ENCODE results near the gene DPF3.

The DPF3 gene

DNA sequence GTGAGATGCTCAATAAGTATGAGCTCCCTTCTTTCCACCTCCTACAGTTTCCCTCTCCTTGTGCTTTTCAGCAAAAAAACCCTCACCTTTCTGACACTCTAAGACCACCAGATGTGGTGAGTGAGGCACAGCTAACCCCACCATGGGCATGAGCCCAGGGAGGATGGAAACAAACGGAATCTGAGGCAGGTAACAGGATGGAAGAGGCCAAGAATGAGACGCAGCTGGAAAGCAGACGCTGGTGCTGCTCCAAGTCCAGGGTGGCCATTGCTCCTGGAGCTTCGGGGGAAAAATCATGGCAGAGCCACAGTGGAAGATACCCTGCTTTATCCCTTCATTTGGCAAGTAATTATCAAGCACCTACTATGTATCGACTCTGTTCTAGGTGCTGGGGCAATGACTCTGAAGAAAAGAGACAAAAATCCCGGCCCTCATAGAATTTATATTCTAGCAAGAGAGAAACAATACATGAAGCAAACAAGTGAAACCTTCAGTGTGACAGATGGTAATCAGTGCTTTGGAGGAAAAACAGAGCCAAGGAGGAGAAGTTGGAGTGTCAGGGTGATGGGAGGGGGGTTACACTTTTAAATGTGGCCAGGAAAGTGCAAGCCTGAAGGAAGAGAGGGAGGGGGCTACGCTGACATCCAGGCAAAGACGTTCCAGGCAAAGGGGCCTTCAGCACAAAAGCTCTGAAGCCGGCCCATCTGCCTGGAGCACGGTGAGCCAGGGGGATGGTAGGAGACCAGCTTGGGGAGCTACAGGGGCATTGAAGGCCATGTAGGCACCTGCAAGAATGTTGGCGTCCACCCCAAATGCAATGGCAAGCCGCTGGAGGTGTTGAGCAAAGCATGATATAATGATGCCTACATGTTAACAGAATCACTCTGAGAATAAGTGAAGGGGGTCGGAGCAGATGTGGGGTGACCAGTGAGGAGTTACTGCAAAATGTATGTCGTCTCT is 154.2 kb downstream of the DPF3 start:
- no peak for DNase-seq

- no peak for DNase-seq
Measured at GRCh38 chr14:72738161-72738611, 155.7 kb downstream of the DPF3 start.

DNA sequence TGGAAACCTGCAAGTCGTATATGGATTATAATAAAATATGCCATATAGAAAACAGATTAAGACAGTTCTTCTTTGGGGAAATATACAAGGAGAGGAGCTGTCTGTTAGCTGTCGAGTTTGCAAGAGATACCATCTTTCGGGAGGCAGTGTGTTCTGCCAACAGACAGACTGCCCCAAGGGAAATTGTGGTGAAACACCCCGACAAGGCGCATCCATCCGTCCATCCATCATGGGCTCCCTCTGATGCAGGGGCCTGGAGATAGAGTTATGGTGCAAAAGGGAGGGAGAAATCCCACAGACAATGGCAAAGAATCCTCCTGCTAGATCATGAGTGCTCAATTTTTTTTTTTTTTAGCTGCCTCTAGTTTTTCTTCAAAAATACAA is 156.3 kb downstream of the DPF3 start:
- DNase-seq, result no peak

GRCh38 chr14:72736786-72737559 is 156.9 kb downstream of the DPF3 start:
- DNase-seq, result no peak

DNA sequence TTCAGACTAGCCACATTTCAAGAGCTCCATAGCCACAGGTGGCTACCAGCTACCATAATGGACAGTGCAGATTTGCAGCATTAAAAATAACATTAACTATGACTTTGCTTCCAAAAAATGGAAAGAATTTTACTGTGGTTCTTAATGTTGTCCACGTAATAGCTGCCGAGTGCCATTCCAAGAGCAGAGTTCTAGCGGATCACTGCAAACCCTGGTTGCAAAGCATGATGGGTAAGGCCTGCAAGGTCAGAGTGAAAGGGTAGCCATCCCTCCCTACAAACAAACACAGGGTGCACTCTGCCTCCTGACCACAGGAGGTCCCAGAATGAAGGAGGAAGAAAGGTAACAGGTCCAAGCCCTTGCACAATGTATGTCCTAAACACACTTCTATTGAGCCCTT is 157.6 kb downstream of the DPF3 start:
- no peak for DNase-seq

DNA sequence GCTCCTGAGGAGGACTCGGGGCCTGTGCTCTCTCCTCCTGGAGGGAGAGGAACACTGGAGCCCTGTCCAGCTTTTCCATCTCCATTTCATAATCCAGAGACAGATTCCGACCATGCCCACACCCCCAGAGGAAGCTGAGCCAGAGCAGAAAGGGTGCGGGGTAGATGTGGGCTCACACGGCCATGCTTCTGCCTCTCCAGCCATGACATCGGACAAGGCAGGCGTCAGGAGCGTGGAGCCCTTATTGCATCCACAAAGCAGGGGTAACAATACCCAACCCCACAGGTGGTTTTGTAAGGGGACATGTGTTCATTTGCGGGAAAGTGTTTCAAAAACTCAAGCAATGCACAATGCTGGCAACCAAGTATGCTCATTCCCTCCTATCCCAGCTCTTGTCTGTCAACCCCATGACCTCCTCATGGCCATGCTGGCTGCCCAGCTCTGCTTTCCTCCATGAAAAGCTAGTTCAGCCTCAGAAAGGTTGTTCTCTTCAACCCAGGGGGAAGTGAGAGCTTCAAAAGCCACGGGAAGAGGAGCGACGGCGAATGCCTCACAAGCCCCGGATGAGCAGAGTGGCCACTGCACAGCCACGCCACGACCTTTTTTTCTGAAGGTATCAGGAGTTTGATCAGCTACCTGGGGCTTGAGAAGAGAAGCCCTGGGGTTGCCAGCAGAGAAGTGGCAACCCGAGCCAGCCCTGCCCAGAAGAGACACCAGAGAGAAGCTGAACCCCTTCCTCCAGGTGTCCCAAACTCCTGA is 161.7 kb downstream of the DPF3 start:
- no peak for DNase-seq

DNA sequence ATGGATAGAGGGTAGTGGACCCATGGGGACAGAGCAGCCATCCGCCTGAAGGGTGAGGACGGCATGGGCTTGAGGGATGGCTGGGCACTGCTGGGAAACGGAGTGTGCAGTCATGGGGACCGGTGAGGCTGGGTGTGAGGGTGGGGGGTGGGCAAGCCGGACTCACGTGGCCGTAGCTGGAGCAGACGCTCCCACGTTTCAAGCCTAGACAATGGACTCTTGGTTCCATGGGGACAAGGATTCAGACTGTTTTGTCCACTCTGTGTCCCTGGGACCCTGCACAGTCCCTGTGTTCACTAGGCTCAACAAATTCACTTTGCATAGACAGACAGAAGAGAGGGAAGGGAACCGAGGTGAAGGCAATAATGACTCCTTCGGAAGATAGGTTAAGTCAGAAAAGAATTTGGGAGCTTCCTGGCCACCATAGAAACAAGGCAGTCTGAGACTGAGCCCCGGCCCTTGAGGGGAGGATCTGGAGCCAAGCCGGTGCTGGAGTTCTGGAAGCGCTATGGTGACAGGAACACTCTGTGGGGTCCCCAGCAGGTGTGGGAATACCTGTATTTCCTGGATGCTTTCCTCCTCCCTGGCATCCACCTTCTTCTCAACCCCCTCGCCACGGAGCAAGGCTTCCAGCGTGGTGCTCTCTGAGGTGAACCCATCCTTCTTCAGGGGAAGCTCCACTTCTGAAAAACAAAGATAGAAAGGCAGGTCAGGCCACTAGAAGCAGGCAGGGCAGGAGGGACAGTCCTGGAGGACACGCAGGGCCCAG is 162.5 kb downstream of the DPF3 start:
- no peak for DNase-seq

- no peak for DNase-seq
Measured at GRCh38 chr14:72730468-72730867, 163.4 kb downstream of the DPF3 start.

GRCh38 chr14:72726444-72726843 is 167.5 kb downstream of the DPF3 start:
- no peak for DNase-seq

DNA sequence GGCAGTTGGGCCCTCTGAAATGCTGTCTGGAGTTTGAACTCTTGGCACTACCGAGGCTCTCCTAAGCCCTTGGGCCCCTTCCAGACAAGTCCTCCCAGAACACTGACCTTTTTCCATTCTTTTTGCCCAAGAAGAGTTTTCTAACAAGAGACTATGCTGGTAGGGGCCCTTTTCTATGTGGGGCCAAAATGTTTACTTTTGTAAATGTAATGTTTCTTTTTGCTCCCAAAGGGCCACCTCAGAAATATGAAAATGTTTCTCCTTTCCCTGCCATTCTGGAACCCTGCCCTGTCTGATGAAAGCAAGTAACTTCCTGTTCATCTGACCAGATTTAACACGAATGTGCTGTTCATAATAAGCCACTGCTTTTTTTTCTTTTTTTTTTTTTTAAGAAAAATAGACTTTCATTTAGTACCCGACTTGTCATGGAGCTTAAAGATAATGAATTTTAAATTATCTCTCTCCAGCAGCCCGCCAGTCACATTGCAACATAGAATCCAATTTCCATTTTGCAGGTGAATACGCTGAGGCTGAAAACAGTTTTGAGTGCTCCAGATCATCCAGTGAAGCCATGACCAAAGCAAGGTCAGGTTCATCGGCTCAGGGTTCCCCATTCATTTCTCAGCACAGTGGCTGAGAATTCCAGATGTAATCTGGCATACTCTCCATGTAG is 169.9 kb downstream of the DPF3 start:
- no peak for DNase-seq

GRCh38 chr14:72722201-72722785 is 171.6 kb downstream of the DPF3 start:
- DNase-seq, result no peak

GRCh38 chr14:72721083-72721482 is 172.8 kb downstream of the DPF3 start:
- no peak for DNase-seq

DNA sequence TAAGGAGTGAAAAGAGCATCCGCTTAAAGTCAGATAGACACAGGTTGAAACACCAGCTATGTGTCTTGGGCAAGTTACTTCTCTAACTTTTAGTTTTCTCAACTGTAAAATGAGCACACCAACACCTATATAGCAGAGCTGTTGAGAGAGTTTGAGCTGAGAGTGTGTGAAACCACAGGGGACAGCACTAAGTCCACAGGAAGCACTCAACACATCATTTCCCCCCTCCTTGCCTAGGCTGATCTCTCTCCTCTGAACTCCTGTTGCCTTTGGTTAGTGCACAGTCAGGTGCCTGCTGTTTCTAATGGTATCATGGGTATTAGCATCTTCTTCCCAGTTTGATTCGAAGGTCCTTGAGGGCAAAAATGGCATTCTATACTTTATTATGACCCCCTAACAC is 176.7 kb downstream of the DPF3 start:
- no peak for DNase-seq

DNA sequence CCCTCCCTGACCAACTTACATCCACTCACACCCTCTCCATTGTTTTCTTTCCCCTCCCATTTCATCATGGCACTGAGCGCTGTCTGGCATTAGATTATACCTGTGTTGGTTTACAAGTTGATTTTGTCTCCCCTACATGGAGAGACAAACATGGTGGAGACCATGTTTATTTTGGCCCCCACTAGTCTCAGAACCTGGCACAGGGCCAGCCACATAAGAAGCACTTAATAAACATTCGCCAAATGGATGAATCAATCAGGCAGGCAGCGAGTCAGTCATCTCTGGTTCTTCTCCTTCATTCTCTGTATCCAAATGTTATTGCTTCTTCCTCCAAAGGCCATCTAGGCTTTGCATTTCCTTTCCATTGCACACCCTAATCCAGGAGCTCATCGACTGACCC is 177.4 kb downstream of the DPF3 start:
- no peak for DNase-seq

- no peak for DNase-seq
Measured at GRCh38 chr14:72715850-72716228, 178.1 kb downstream of the DPF3 start.

- DNase-seq, result no peak
Measured at GRCh38 chr14:72715215-72715849, 178.6 kb downstream of the DPF3 start.

DNA sequence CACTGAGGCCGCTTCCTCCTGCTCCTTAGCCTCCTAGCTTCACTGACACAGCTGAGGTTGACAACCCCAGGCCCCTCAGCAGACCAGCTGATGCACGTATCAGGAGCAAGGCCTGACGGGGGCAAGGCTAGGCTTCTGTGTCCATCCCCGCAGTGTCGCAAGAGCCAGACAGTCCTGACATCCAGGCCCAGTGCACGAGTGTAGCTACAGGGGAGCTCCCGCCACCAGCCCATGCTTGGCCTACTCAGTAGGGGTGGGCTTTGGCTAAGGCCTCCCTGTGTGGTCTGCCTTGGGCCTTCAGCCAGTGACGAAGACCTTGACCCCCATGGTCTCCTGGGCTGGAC is 179.1 kb downstream of the DPF3 start:
- DNase-seq, result no peak

GRCh38 chr14:72714094-72714493 is 179.8 kb downstream of the DPF3 start:
- DNase-seq, result peak; percentile 13

DNA sequence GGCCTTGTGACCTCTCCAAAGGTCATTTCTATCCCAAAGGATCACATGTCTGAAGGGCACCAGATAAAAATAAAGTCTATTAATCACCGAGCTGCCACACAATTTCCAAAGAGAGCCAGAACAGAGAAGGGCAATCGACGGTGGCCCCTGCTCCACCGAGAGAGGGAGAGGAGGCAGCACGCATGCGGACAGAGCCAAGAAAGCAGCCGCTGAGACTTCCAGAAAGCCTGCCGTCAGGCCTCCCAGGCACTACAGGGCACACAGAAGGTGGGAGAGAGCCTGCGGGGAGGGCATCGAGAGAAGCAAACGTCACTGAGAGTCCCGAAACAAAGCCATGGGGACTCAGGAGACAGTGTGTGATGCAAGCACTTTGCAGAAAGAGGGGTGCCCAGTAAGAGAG is 182.0 kb downstream of the DPF3 start:
- DNase-seq, result no peak

DNA sequence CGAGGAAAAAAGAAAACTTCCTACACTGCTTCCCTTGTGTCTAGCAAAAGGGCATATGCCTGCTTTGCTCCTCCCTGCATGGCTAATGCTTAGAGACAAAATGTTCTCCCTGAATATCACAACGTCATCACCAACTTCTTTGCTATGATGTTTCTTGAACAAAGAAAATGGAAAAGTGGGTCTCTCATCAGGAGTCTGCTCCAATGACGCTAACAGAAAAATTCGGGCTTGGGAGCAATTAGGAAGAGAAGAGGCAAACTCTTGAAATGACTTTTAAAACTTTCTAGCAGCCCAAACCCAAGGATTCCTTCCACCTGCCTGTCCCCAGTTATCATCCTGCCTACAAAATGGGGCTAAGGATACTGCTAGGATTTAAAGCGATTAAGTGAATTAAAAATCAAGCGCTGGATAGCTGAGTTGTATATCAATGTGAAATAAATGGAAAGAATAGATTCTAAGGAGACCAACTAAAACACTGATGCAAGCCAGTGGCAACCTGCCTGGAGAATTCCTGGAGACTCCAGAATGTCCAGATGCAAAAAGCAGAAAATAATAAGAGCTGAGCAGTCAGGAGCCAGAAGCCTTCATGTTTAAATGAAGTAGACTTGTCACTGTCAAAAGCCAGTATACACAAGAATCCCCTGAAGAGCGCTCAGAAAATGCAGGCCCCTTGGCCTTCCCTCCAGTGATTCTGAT is 183.8 kb downstream of the DPF3 start:
- no peak for DNase-seq
